Transverse colon (tissue), 4 donors: ENCODE results near the gene TCEANC.

Experiments
- EP300 ChIP-seq: sonication (generic); formaldehyde crosslinking; IDR thresholded peaks from one replicate; pipeline ENCODE4 v1.6.1; 2017; ENCODE audit warnings: antibody characterized with exemption, low read depth
- POLR2AphosphoS5 ChIP-seq, 3 donors: sonication (generic); formaldehyde crosslinking; IDR thresholded peaks; one replicate each; pipeline ENCODE4 v1.6.1; 2016; ENCODE audit warnings: antibody characterized with exemption in 3 of 3
- TF ChIP-seq, protein P1 (sequence below), 5 experiments: fragments of 200-600 bp in 3 of 5; fragments of 450-650 bp in 2 of 5; sonication (generic) in 3 of 5; IDR thresholded peaks; 1 replicate in 2 of 5; 2 replicates in 3 of 5; pipeline ENCODE4 v1.5.1; 2016 to 2017; ENCODE audit warnings: antibody characterized with exemption in 5 of 5, inconsistent platforms in 3 of 5, mild to moderate bottlenecking in 2 of 5, moderate library complexity in 1 of 5

DNA sequence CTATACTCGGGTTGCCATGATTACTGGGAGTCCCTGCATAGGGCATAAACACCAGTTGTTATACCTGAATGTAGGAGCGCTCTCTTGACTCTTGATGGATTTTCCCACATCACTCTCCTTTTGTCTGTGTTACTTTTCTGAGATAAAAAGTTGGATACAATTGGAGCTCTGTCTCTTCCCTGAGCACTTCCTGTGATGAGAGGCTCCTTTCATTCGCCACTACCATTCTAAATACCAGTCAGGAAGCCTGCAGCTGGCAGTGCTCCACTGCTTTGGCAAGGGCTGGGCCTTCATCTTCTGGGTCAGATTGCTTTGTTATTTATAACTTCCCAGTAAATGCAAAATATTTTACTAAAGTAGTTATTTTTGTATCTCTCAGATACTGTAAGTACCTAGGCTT lies 13.9 kb downstream of the TCEANC start:
- TF ChIP-seq, protein P1, sequence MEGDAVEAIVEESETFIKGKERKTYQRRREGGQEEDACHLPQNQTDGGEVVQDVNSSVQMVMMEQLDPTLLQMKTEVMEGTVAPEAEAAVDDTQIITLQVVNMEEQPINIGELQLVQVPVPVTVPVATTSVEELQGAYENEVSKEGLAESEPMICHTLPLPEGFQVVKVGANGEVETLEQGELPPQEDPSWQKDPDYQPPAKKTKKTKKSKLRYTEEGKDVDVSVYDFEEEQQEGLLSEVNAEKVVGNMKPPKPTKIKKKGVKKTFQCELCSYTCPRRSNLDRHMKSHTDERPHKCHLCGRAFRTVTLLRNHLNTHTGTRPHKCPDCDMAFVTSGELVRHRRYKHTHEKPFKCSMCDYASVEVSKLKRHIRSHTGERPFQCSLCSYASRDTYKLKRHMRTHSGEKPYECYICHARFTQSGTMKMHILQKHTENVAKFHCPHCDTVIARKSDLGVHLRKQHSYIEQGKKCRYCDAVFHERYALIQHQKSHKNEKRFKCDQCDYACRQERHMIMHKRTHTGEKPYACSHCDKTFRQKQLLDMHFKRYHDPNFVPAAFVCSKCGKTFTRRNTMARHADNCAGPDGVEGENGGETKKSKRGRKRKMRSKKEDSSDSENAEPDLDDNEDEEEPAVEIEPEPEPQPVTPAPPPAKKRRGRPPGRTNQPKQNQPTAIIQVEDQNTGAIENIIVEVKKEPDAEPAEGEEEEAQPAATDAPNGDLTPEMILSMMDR (IDR thresholded peaks at IDR 0.05), result no peak
- TF ChIP-seq EP300, result no peak
- no peak for TF ChIP-seq POLR2AphosphoS5 (IDR thresholded peaks at IDR 0.05)
